ENCODE results near the gene ZNF438.
A peak's percentile ranks its signal among the peaks of the same experiment; 100 is the strongest.

The ZNF438 gene

DNA sequence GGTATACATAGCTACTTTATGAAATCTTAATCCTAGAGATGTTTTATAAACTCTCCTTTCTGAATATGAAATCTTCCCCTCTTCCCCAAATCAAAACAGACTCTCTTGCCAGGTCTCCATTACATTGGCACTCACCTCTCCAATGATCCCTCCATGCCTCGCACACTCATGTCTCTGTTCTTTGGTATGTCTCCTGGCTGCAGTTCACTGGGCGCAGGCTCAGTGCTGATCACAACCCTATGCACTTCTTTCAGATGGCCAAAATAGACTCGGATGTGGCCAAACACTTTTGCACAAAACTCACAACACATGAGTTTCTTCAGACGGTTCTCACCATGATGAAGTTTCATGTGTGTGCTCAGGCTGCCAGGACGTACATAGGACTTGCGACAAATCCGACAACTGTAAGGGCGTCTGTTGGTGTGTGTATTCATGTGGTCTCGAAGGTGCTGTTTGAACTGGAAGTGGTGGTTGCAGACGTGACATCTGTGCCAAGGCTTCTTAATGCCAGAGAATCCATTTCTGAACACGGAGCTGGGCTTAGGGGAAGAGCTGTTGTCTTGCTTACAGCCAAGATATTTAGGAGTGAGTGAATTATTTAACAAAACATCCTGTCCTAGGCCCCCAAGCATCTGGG lies 183.2 kb downstream of the ZNF438 start:
- no peak for DNase-seq (ENCODE audit: low read depth)

DNA sequence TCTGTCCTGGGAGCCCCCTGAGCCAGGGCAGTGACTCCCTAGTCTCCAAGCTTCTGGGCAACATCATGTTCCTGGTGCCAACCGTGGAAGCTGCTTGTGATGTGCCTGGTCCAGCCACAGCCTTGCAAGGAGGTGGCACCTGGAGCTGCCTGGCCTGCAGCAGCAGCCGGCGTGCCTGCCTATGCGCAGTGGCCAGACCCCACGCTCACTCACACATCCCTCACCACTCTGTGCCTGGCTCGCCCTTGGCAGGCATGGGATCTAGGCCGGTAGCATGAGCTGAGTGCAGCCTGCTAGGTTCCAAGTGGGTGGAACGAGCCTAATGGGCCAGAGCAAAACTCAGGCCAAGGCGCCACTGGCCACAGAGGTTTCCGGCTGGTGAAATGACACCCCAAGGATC lies 184.0 kb downstream of the ZNF438 start:
- DNase-seq (ENCODE audit: low read depth) = no peak

DNA sequence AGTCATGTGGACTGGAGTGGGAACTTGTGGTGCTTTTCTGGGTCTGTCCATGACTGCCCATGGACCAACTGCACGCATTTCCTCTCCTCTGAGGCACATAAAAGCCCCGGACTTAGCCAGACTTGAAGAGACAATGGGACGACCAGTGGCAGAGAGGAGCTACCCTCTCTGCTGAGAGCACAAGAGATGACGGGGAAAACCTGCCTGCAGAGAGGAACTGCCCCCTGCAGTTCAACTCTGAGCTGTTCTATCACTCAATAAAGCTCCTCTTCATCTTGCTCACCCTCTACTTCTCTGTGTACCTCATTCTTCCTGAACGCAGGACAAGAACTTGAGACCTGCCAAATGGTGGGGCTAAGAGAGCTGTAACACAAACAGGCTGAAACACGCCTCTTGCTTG lies 184.5 kb downstream of the ZNF438 start:
- no peak for DNase-seq (ENCODE audit: low read depth)

DNA sequence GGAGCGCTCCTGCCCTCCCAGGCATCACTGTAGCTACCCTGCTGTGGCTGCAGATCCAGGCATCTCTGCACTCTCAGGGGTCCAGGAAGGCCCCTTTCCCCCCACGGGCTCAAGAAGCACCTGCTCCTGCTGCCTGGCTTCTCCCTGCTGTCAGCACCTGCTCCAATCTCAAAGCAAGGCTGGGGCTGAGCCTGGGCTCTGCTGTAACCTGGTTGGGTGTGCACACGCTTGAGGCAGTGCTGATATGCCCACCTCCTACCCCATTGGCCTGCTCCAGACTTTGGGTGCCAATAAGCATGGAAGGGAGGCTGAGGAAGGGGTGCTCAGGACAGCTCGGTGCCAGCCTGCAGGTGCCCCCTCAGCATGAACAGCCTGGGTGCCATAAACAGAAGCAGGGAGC lies 185.0 kb downstream of the ZNF438 start:
- DNase-seq (ENCODE audit: low read depth) = no peak

DNA sequence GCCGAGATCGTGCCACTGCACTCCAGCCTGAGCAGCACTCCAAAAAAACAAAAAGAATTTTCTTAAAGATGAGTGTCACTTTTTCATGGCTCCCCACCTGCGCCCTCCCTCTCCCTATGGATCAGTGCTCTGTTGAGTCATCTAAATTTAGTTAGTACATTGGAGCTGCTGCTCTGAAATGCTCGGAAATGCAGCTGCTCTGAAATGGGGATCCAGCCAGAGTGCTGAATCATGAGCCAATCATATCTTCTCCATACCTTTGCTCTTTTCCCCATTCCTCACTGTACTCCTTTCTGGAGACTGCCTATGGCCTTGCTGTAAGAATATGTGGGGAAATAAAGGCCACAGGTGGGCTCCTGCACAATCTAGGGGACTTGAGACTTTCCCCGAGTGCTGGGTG lies 188.8 kb downstream of the ZNF438 start:
- DNase-seq (ENCODE audit: low read depth) = no peak

DNA sequence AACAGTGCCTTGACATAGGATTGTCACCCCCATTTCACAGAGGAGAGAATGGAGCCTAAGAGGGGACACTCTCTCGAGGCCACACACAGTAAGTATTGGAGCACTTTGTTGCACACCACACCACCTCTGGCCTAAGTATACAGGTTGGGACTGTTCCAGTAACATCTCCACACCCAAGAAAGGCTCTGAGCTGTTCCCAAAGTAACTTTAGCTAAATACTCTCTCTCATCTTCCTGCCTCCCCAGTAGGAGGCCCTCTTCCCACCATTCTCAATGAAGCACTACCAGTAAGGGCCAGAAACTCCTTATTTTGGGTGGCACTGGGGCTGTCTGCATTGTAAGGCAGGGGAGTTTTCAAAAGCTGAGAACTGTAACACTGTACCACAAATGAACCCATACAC lies 189.5 kb downstream of the ZNF438 start:
- no peak for DNase-seq (ENCODE audit: low read depth)

DNA sequence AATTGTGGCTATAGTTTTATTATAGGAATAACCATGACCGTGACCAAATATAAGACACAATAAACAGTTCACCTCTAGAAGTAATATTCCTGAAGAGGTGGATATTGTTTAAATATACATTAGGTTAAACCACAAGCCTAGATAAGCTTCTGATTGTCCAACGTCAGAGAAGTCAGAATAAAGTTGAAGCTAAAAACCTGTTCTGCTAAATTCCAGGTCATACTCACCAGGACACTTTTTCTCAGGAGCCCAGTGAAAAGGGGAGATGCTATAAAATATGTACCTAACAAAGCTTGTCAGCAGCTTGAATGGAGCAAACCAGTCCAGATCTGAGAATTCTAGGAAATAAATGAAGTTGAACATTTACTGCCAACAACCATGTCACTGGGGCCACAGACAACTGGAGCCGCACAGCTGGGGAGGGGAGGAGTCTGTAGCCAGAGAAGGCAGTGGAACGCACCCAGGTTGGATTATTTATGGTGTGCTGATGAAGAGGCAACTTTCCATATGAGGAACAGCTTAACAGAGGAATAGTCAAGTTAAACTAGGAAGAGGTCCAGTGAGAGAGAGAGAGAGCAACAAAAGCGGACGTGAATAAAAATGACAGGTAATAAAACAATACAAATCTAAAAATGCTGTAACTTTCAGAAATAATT lies 191.1 kb downstream of the ZNF438 start:
- no peak for DNase-seq (ENCODE audit: low read depth)

DNA sequence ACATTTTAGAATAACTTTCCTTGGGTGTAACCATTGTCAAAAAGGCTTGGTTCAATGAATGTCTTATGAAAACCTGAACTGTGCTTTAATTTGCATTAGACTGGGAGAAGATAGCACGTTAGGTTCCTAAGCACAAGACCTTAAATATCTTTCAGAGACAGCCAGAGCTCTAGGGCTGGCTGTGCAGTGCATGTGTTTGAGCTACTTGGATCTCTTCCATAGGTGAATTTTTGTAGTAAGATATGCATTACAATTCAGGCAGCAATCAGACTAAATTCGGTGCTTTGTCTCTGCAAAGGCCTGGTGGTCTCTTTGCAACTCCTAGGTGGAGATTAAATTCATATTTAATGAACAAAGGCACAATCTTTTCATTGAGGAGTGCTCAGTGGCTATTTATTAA lies 192.0 kb downstream of the ZNF438 start:
- DNase-seq (ENCODE audit: low read depth) = no peak

DNA sequence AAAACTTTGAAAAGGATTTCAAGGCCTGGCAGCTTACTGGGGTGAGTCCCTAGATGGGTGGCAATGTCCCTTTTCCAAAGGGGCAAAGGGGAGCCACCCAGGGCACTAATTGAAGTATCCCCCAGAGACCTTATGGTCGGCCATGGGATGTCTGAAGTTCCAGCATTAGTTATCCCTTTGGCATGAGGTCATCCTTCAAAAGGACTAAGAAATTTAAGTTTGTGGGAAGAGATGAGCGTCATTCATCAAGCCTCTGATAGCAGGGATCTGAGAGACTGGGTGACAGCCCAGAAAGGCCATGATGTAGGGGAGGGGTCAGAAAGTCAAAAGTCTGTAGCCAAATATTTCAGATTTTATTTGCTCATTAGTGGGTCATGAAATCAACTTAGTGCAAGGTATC lies 195.3 kb downstream of the ZNF438 start:
- no peak for DNase-seq (ENCODE audit: low read depth)

DNA sequence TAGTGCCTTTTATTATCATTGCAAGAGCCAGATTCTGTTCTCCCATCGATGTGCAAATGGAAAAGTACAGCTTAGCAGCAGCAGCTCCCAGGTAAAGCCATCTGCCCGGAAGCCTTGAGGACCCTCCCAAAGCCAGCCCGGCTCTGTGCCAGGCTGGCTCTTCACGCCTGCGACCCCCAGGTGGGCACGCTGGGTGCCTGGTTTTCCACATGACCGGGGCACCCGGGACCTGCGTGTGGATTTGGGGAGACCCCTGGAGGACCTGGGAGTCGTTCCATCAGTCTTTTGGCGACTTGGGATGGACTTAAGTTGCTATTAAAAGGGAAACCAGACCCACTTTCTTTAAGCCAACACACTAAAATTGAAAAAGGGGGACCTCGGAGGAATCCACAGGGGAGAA lies 196.5 kb downstream of the ZNF438 start:
- DNase-seq (ENCODE audit: low read depth) = no peak

DNA sequence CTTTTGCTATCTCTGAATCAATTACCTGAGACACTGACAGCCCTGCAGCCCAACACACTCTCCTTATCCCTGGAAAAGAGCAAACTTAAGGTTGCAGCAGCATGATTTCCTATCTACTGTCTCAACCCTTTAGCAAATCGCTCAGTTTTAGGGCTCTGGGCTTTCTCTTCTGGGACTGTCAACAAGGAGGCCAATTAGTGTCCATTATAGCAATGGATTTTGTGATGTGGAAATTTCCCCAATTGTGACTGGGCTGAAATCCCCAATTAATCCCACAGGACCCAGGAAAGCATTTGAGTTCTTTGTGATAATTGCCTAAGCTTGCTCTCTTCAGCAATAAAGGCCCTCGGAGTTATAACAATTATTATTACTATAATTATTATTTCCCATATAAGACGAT lies 197.0 kb downstream of the ZNF438 start:
- no peak for DNase-seq (ENCODE audit: low read depth)

DNA sequence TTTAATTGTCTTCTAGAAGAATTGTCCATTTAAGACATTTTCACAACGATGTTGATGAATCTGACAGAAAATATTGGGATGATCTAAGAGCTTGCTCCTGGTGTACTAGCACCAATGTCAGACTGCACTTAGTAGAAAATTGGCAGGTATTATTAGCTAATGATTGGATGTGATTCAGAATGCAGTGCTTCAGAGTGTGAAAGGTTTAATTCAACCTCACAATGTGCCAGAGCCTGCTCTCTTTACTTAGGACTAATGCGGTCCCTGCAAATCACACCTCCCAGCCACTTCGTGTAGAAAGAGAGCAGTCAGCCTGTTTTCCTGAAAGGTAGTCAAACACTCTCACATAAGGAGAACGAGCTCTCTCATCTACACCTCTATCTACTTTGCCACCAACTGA lies 197.5 kb downstream of the ZNF438 start:
- DNase-seq (ENCODE audit: low read depth) = no peak

DNA sequence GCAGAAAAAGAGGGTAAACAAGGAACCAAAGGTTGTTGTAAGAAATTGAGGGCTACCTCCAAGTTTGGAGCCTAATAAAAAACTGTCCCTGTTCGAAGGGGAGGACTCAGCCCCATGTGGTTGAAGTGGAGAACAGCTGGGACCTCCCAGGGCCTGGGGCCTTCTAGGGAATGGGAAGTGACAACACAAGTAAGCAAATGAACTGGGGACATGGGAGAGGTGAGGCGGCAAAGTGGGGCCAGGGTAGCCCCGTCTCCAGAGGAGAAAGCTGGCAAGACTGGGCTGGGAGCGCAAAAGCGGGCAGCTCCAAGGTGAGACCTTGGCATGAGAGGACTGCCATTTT lies 198.1 kb downstream of the ZNF438 start:
- DNase-seq (ENCODE audit: low read depth) = no peak

DNA sequence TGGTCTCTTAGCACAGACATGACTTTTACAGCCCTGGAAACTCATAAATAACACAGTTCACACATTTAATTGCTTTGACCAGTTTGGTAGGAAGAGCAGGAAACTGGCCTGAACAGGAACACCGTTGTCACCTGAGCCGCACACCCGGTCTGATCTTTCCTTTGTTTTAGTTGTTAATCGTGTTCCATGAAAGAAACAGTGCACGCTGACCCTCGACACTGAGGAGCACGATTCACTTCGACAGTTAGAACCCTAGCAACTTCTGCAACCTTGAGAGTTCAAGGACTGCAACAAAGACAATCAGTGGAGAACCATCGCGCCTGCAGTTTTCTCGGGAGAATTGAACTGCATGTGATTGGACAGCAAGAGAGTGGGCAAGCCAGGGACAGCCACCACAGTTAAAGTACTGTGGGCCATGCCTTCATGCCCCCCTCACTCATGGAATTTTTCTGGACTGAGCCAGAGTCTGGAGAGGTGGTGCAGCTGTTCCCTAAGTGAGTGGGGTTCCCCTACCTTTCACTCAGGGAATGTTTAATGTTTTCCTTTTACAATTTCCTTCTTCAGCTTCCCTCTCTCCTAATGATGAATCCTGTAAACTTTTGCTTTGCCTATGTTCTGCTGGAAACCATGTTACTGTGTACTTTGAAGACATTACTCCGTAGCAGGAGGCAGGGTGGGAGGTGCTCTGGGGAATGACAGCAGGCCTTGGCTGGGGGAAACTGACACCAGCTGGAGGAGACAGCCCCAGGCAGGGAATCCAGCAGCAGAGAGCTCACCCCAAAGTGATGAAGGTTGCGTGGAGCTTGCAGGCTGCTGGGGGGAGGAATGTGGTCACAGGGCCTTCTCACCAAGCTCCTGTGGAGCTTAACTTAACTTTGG lies 198.7 kb downstream of the ZNF438 start:
- DNase-seq (ENCODE audit: low read depth) = no peak

DNA sequence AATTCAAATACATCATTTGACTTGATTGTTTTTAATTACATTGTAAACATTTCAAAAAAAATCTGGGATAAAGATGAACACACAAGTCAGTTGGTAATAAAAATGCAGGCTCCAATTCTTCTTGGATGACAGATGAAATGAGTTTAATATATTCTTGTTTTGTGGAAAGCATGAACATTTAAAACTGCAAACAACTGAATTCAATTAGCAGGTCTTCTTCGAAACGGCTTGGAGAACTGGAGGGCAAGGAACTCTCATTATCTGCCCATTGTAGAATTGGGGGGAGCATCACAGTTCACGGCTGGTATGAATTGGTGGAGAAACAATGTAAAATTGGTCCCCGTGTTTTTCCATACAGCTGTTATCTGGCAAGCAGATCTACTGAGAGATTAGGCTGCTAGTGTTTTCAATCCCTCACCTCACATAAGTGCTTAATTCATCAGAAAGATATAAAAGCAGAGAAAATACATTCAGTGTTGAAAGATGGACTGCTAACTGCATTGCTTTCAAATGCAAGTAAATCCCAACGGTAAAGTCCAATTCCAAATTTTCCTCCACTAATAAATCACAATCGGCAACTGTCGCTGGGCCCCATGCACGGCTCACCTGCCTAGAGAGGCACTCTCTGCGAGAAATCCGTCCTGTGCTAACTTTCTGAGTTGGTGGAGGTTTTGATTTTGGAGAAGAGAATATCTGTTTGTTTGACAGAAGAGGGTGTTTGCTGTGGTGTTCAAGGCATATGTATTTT lies 199.5 kb downstream of the ZNF438 start:
- DNase-seq (ENCODE audit: low read depth) = peak; percentile 17

DNA sequence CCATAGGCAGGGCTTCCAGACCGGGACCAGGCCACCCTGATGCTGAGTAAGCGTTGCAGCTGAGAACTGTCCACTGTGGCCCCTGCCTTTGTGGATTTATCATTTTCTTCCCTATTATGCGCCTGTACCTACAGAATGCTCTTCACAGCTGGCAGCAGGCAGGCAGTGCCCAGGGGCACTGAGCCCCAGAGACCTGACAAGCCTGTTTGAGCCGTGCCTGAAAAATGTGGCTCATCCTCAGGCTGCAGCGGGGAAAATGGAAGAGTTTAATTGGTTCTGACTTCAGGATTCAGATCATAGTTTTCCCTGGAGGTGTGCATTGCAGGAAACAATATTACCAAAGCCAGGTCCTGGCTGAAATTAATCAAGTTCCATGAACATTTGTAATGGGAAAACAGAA lies 200.2 kb downstream of the ZNF438 start:
- no peak for DNase-seq (ENCODE audit: low read depth)

DNA sequence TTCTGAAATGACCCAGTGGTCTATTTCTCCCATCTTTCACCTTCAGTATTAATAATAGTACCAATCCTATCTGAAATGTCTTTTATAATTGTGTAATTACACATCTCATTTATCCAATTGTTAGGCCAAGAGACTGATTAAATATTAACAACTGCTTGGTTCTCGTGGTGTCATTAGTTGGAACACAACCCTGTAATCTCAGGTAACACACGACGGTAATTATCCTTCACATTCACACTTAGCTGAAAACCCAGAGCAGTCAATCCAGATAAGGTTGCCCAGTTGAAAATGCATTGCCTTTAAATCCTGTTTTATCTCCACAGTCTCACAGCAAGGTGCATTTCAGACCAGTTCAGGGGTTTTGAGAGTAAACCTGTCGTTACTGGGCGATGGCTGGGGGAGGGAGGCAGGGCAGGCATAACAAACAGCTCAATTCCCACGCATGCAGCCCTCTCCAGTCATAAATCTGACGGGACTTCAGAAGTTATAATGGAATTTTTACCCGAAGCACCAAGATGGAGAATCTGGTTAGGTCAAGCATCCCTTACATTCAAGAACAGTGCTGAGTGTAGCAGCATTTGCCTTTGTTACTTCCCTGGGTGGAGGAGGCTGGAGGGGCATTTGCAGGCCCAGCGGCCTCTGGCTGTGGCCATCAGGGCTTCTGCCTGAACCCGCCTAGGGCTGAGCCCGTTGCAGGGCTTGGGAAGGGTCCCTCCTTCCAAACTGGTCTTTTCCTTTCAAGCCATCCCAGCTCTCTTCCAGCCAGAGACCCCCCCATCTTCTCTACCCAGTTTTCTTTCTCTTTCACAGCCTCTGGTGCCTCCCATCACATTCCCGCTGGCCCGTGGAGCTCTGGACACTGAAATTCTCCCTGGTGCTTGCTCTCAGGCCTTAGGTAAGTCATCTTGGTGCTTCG lies 201.1 kb downstream of the ZNF438 start:
- DNase-seq (ENCODE audit: low read depth) = no peak

DNA sequence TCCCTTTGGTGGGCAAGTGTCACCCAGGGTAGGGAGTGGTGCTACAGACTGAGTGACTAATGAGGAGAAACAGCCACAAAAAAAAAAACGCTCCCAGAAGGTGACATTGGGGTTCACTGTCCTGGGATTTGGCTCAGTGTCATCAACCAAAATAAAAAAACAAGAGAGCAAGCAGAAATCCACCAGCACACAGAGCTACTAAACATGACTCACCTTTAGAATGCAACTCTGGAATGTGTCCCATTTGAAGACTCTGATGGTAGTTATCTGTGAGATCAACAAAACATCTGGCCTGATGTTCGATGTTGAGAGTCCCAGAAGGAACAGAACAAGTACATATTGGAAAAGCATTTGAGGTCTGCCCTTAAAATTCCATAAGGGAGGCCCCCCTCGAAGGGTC lies 201.8 kb downstream of the ZNF438 start:
- peak; percentile 41 for DNase-seq (ENCODE audit: low read depth)

DNA sequence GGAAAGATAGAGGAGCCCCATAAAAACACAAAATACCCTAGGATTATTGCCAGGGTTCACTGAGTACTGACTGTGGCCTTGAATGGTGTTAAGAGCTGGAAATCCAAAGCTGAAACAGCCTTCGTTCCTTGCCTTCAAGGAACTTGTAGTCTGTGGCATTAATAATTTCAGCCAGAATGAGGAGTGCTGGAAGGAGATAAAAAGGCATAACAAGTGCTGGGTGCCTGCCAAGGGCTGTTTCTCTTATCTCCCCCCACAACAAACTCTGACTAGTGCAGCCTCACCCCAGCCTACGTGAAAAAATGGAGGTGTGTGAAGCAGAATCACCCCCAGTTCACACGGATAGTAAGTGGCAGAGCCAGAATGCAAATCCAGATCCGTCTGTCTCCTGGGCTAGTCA lies 203.0 kb downstream of the ZNF438 start:
- DNase-seq (ENCODE audit: low read depth) = no peak

DNA sequence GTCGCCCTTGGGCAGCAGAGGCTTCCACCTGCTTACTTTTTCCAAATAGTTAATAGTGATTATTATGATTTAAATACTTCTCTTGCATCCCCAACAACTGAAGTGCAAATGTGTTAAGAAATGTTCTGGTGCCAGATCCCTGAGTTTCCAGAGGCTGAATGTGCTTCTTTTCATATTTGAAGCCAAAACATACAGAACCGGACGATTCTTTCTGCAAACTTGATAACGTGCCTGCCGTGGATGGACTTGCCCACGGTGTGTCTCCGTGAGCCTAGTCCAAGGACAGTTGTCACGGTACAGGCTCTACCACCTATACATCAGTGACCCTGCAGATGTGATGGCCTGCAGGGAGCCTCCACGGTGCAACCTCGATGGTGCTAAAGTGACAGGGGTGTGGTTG lies 203.5 kb downstream of the ZNF438 start:
- DNase-seq (ENCODE audit: low read depth) = no peak

DNA sequence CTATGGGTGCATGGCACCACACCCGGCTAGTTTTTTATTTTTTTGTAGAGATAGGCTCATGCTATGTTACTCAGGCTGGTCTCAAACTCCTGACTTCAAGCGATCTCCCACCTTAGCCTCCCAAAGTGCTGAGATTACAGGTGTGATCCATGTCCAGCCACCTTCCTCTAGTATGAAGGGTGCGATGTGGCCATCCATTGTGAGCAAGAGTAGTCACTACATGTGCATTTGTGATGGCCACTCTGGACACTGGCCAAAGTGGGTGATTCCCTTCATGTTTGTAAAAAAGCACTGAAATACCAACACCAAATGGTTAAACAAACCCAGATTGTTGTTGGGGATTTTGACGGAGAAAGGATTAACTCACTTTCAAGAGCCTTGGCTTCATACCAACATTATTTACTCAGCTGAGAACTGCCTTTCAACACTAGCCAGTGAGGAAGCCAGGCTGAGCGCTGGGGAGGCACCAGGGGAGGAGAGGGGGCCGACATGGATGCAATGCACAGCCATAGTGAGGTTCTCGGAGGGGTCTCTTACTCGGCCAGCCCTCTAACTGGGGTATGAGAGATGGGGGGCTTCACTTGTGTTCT lies 204.0 kb downstream of the ZNF438 start:
- DNase-seq (ENCODE audit: low read depth) = peak; percentile 68

All from fibroblast of gingiva (primary cell).